Measurements from ENCODE around the gene MRPL14. TPM values are rescaled to one million over a fixed set of nuclear protein-coding genes. Genes with fewer than 3 reads are reported as not detected.

Gene MRPL14
- total RNA-seq, 1 donor from 2014 or later = 34.6 TPM

DNA sequence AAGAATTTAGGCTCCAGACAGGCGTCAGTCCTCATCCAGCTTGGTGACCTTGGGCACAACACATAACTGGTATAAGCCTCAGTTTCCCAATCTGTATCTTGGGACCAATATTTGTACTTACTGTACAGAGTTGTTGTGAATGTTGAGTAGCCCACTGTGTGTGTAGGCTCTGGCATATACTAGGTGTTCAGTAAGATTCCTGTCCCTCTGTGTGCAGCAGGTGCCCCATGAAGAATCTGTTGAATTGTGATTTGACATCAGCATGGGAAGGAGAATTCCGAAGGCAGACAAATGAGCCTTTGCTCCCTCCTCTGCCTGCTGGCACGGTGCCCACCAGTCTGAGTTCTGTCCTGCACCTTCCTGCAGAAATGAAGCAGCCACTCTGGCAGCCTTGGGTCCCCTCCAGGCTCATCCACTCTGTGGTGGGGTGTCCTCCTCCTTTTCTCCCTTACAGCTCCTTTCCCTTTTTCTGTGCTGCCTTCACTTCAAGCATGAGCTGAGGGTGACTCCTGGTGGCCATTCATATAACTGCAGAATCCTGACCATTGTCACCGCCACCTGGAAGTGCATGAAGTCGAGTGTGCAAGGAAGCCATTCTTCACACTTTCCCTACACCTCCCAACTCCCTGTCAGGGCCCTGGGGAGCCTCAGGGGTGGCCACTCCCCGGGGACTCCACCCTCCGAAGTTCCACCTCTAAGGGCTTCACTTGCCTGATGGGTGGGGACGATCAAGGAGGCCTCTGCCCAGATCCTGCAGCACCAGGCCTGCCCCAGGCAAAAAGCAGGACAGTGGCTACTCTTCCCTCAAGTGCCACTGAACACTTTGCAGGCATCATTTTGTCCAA is 48.2 kb downstream of the MRPL14 start:
- DNase-seq = no peak

GRCh38 chr6:44078219-44078826 is 48.9 kb downstream of the MRPL14 start:
- DNase-seq = no peak

DNA sequence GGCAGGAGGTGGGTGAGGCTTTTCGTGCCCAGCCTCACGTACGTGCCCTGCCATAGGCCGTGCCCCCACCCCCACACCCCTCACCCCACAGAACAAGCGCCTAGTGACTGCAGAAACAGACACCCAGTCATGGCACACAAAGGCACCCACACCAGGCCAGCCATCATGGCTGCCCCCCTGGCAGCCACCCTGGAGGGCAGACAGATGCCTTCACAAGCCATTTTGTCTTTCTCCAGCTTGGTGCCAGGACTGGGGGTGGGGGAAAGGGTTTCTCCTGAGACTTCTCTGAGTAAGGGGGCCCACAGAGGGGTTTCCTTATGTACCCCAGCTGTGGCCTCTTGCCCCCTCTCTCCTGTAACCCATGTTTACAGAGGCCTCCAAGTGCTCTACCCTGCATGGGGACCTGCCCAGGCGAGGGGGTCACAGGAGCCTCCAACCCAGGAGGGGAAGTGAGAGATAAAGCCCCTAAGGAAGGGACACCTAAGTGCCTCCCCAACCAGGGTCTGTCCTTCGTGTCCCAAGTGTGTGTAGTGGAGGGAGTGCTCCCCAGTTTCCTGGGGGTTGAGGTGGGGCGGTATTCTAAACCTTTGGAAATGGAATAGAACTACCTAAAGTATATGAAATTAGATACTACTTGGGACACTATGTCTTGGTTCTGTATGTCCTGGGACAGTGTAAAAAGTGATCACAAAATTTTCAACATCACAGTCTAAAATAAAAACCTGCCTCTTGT is 49.9 kb downstream of the MRPL14 start:
- DNase-seq = no peak

DNA sequence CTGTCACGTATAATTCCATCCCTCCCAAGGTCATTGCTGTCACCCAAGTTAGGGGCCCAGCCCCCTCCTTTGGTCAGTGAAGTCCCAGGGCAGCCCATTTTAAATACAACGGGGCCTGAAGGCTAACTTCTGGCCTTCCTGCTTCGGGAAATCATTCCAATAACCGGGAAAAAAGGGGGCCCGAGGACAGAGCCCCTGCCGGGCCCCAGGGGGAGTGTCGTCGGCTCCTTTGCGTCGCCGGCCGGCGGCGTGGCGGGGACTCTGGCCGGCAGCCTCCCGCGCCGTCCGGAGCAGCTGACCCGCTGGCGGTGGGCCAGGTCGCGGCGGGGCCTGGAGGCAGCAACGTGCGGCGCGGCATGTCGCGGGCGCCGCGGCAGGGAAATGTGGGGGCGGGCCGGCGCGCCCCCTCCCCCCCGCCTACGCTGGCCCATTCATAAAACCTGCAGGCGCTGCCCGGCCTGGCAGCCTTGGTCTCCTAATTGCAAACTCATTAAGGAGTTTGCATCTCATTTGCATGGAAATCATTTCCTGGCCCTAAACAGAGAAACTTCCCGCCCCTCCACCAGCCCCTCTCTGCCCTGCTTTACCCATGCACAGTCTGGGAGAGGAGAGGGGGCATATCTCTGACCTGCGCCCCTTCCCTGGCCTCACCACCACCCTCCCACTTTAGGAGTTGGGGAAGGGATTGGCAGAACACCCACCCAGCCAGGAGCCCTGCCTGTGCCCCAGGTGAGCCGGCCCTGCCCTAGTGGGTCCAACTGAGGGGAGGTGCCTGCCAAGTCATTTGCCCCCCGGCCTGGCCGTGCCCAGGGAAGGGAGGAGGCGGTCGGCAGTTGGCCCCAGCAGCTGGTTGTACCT is 50.7 kb downstream of the MRPL14 start:
- DNase-seq = no peak

GRCh38 chr6:44075647-44076355 is 51.5 kb downstream of the MRPL14 start:
- no peak for DNase-seq

- DNase-seq = no peak
These were observed 52.2 kb downstream of the MRPL14 start for GRCh38 chr6:44074813-44075646.

- no peak for DNase-seq
These were observed 52.8 kb downstream of the MRPL14 start for GRCh38 chr6:44074439-44074812.

DNA sequence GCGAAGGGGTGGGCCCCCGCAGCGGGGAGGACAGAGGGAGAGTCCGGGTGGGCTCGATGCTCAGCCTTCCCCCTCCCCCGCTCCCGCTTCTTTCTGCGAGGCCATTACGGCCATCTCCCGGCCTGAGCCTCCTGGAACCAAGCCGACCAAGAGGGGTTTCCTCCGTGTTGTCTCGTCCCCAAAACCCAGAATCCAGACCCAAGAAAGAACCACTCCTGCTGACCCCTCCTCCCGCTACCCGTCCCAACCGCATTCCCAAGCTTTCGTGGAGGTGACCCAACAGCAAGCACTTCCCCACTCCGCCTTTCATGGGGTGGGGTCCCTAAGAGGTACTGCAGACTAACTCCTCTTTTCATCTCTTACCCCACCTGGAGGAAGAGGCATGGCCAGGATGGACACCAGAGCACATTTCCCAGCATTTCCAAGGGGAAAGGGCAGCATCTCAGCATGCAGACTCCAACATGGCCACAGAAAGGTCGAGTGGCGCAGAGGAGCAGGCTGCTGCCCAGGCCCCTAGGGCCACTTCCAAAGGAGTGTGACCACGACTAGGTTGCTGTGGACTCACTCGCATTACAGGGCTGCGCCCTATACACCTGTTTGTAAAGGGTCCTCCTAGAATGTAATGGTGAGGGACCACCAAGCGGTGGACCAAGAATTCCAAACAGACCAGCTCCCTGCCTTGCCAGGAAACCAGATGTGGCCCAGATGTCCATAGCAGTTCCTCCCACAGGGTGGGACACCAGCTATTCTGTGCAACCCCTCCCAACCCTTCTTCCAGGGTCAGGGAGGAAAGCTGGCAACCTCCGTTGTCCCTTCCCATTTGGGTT is 53.4 kb downstream of the MRPL14 start:
- no peak for DNase-seq

GRCh38 chr6:44072959-44073611 is 54.2 kb downstream of the MRPL14 start:
- DNase-seq = no peak

- no peak for DNase-seq
These were observed 54.7 kb downstream of the MRPL14 start for GRCh38 chr6:44072452-44072958.

- no peak for DNase-seq
These were observed 55.4 kb downstream of the MRPL14 start for GRCh38 chr6:44071670-44072451.

- no peak for DNase-seq
These were observed 58.5 kb downstream of the MRPL14 start for GRCh38 chr6:44068607-44069296.

- no peak for DNase-seq
These were observed 59.8 kb downstream of the MRPL14 start for GRCh38 chr6:44067173-44068139.

DNA sequence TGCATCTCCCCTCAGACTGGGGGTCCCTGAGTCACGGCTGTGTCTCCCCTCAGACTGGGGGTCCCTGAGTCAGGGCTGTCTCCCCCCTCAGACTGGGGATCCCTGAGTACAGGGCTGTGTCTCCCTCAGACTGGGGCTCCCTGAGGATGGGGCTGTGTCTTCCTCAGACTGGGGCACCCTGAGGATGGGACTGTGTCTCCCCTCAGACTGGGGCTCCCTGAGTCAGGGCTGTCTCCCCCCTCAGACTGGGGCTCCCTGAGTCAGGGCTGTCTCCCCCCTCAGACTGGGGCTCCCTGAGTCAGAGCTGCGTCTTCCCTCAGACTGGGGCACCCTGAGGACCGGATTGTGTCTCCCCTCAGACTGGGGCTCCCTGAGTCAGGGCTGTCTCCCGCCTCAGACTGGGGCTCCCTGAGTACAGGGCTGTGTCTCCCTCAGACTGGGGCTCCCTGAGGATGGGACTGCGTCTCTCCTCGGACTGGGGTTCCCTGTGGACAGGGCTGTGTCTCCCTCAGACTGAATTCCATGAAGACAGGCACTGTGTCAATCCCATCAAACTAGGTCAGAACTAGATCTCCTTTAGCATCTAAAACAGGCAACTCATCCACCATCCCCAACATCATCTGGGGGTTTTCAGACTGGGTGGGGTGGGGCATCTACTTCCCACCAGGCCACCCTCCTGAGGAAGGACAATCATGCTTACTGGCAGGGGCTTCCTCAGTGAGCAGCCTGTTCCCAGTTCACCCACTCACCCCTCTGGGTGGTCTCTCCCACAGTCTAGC is 60.7 kb downstream of the MRPL14 start:
- DNase-seq = no peak

DNA sequence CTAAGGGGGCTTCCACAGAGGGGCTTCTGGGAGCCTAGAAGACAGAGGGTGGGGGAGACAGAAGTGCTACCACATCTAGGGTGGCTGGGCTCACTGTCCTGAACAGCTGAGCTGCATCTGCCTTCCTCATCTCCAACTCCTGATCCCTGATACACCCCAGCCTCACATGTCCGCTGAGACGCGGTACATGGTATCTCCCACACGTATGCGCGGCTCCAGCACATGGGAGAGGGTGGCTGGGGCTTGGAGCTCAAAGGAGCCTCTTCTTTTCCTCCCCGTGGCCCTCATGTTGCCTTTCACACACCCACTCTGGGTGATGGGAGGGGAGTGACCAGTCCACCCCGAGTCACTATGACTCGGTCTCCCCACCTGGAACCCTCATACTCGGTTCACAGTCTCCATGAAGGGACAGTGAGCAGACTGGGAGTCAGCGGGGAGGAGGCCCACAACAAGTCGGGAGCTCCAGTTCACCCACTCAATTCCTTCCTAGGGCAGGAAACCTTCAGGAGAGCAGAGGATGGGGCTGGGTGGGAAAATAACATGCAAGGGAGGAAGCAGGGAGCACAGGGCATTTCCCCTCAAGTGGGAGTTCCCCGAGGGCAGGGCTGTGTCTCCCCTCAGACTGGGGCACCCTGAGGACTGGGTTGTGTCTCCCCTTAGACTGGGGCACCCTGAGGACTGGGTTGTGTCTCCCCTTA is 61.7 kb downstream of the MRPL14 start:
- DNase-seq = no peak
